Left renal pelvis (tissue), 4 donors: ENCODE measurements around the gene CD164L2. TPM values are rescaled to one million over a fixed set of nuclear protein-coding genes. Genes with fewer than 3 reads are reported as not detected.

Source experiments
- DNase-seq, 4 donors: peaks; one replicate each; pipeline ENCODE4 v3.0.0-alpha.2; 2013; ENCODE audit warnings: low read depth in 4 of 4, low spot score in 3 of 4
- polyA plus RNA-seq, 4 donors: library from polyadenylated mRNA; unstranded; fragments of 120-200 nt; gene quantifications; one replicate each; pipeline ENCODE4 v1.2.1, GENCODE V29; 2013; ENCODE audit not compliant: insufficient read length in 4 of 4

CD164L2 gene
- polyA plus RNA-seq, 4 donors = 0.20 to 0.26 (median 0.20) TPM; not detected in 1

GRCh38 chr1:27349784-27350662 is 33.1 kb downstream of the CD164L2 start:
- DNase-seq = no peak

GRCh38 chr1:27348861-27349783 is 34.0 kb downstream of the CD164L2 start:
- DNase-seq = no peak

- DNase-seq = no peak
Measured at GRCh38 chr1:27346991-27347624, 36.0 kb downstream of the CD164L2 start.

GRCh38 chr1:27346357-27346756 is 36.8 kb downstream of the CD164L2 start:
- no peak for DNase-seq

GRCh38 chr1:27345272-27345671 is 37.9 kb downstream of the CD164L2 start:
- no peak for DNase-seq

- no peak for DNase-seq
Measured at GRCh38 chr1:27343639-27344025, 39.5 kb downstream of the CD164L2 start.

GRCh38 chr1:27342778-27343638 is 40.1 kb downstream of the CD164L2 start:
- DNase-seq = no peak

- no peak for DNase-seq
Measured at GRCh38 chr1:27342391-27342777, 40.7 kb downstream of the CD164L2 start.

GRCh38 chr1:27341525-27342252 is 41.4 kb downstream of the CD164L2 start, which contains the start of gene SYTL1:
TSS of gene SYTL1 (plus strand) at chr1:27342022. CDS start at chr1:27345335, 3,313 bp downstream.
- no peak for DNase-seq

- DNase-seq = no peak
Measured at GRCh38 chr1:27339213-27339612, 43.9 kb downstream of the CD164L2 start.

- DNase-seq = no peak
Measured at GRCh38 chr1:27338751-27339150, 44.4 kb downstream of the CD164L2 start.

GRCh38 chr1:27336756-27337155 is 46.4 kb downstream of the CD164L2 start:
- DNase-seq = no peak

- DNase-seq = no peak
Measured at GRCh38 chr1:27335506-27336422, 47.4 kb downstream of the CD164L2 start.

- DNase-seq = no peak
Measured at GRCh38 chr1:27333717-27334279, 49.3 kb downstream of the CD164L2 start.

GRCh38 chr1:27332536-27333281 is 50.4 kb downstream of the CD164L2 start:
- no peak for DNase-seq

GRCh38 chr1:27331922-27332321 is 51.2 kb downstream of the CD164L2 start:
- no peak for DNase-seq

GRCh38 chr1:27331426-27331825 is 51.7 kb downstream of the CD164L2 start:
- DNase-seq = no peak
